ENCODE data around the gene TMEM132D. TPM values are rescaled to one million over a fixed set of nuclear protein-coding genes. Genes with fewer than 3 reads are reported as not detected.
A peak's percentile ranks its signal among the peaks of the same experiment; 100 is the strongest.

Gene TMEM132D
- total and polyA plus RNA-seq, 2 donors from 2014 or later, result 0.13 TPM; not detected in 1

- no peak for TF ChIP-seq CTCF (IDR thresholded peaks at IDR 0.05; ENCODE audit: borderline replicate concordance, extremely low read depth, insufficient read depth)
- no peaks in the 10 kb centered on the region for H3K27me3 ChIP-seq (ENCODE audit: control insufficient read depth, insufficient read depth, low read length)
- DNase-seq, result peak in 2 of 5 donors; percentile 21 to 24
- no peak for FAIRE-seq
- intact Hi-C loops (cut with DNase I), result no loop called here
- H3K4me3 ChIP-seq (ENCODE audit: low read length in 3 of 3), result no peak overlapping the region
- no peaks in the 10 kb centered on the region for H3K36me3 ChIP-seq (ENCODE audit: control insufficient read depth in 2 of 3, insufficient read depth in 3 of 3, low read length in 3 of 3)
- no peaks in the 10 kb centered on the region for H3K9me3 ChIP-seq (ENCODE audit: control insufficient read depth in 2 of 3, insufficient read depth in 1 of 3, low read length in 3 of 3)
- no peak overlapping the region for H3K27ac ChIP-seq (ENCODE audit: low read depth in 2 of 2, low read length in 2 of 2)
- H3K4me1 ChIP-seq (ENCODE audit: control insufficient read depth in 2 of 3, insufficient read depth in 2 of 3, low read depth in 1 of 3, low read length in 3 of 3), result no peaks in the 10 kb centered on the region
- H3K9ac ChIP-seq (ENCODE audit: low read length in 3 of 3), result no peak overlapping the region
These were observed 64.1 kb downstream of the TMEM132D start for GRCh38 chr12:129839679-129840078.

- no peak for TF ChIP-seq CTCF (IDR thresholded peaks at IDR 0.05; ENCODE audit: borderline replicate concordance, extremely low read depth, insufficient read depth)
- Histone ChIP-seq H3K36me3 (ENCODE audit: control insufficient read depth in 2 of 3, insufficient read depth in 3 of 3, low read length in 3 of 3) (no peaks in the 10 kb centered on the region), H3K4me3 (ENCODE audit: low read length in 3 of 3) (no peak overlapping the region), H3K9ac (ENCODE audit: low read length in 3 of 3) (no peak overlapping the region), H3K27me3 (ENCODE audit: control insufficient read depth, insufficient read depth, low read length) (no peaks in the 10 kb centered on the region), H3K9me3 (ENCODE audit: control insufficient read depth in 2 of 3, insufficient read depth in 1 of 3, low read length in 3 of 3) (peaks cover 0 to 3% (median 2%) of the 10 kb centered on the region in 3 donors), H3K27ac (ENCODE audit: low read depth in 2 of 2, low read length in 2 of 2) (no peak overlapping the region), H3K4me1 (ENCODE audit: control insufficient read depth in 2 of 3, insufficient read depth in 2 of 3, low read depth in 1 of 3, low read length in 3 of 3) (no peaks in the 10 kb centered on the region)
- intact Hi-C loops (cut with DNase I), result no loop called here
- FAIRE-seq (no peak), DNase-seq (no peak)
These were observed 72.5 kb downstream of the TMEM132D start for GRCh38 chr12:129831294-129831693.

- no peak overlapping the region for H3K9ac ChIP-seq (ENCODE audit: low read length in 3 of 3)
- H3K27ac ChIP-seq (ENCODE audit: low read depth in 2 of 2, low read length in 2 of 2), result no peak overlapping the region
- no peak overlapping the region for H3K4me3 ChIP-seq (ENCODE audit: low read length in 3 of 3)
- DNase-seq, result no peak
- no peaks in the 10 kb centered on the region for H3K36me3 ChIP-seq (ENCODE audit: control insufficient read depth in 2 of 3, insufficient read depth in 3 of 3, low read length in 3 of 3)
- no peaks in the 10 kb centered on the region for H3K27me3 ChIP-seq (ENCODE audit: control insufficient read depth, insufficient read depth, low read length)
- no peak for FAIRE-seq
- intact Hi-C loops (cut with DNase I), result no loop called here
- no peak for TF ChIP-seq CTCF (IDR thresholded peaks at IDR 0.05; ENCODE audit: borderline replicate concordance, extremely low read depth, insufficient read depth)
- H3K9me3 ChIP-seq (ENCODE audit: control insufficient read depth in 2 of 3, insufficient read depth in 1 of 3, low read length in 3 of 3), result peaks cover 0 to 3% (median 2%) of the 10 kb centered on the region in 3 donors
- H3K4me1 ChIP-seq (ENCODE audit: control insufficient read depth in 2 of 3, insufficient read depth in 2 of 3, low read depth in 1 of 3, low read length in 3 of 3), result no peaks in the 10 kb centered on the region
These were observed 73.0 kb downstream of the TMEM132D start for GRCh38 chr12:129830796-129831195.

GRCh38 chr12:129827866-129828384, 75.9 kb downstream of the TMEM132D start:
- no peak overlapping the region for H3K9ac ChIP-seq (ENCODE audit: low read length in 3 of 3)
- no peak overlapping the region for H3K4me3 ChIP-seq (ENCODE audit: low read length in 3 of 3)
- H3K36me3 ChIP-seq (ENCODE audit: control insufficient read depth in 2 of 3, insufficient read depth in 3 of 3, low read length in 3 of 3), result no peaks in the 10 kb centered on the region
- H3K27me3 ChIP-seq (ENCODE audit: control insufficient read depth, insufficient read depth, low read length), result no peaks in the 10 kb centered on the region
- intact Hi-C loops (cut with DNase I), result no loop called here
- no peak for FAIRE-seq
- no peaks in the 10 kb centered on the region for H3K4me1 ChIP-seq (ENCODE audit: control insufficient read depth in 2 of 3, insufficient read depth in 2 of 3, low read depth in 1 of 3, low read length in 3 of 3)
- H3K27ac ChIP-seq (ENCODE audit: low read depth in 2 of 2, low read length in 2 of 2), result no peak overlapping the region
- no peak for DNase-seq
- peaks cover 0 to 3% (median 2%) of the 10 kb centered on the region in 3 donors for H3K9me3 ChIP-seq (ENCODE audit: control insufficient read depth in 2 of 3, insufficient read depth in 1 of 3, low read length in 3 of 3)
- TF ChIP-seq CTCF (IDR thresholded peaks at IDR 0.05; ENCODE audit: borderline replicate concordance, extremely low read depth, insufficient read depth), result no peak

Measured in kidney (tissue), 14 donors.